ENCODE results near the gene CACNA2D3.

CACNA2D3 gene

DNA sequence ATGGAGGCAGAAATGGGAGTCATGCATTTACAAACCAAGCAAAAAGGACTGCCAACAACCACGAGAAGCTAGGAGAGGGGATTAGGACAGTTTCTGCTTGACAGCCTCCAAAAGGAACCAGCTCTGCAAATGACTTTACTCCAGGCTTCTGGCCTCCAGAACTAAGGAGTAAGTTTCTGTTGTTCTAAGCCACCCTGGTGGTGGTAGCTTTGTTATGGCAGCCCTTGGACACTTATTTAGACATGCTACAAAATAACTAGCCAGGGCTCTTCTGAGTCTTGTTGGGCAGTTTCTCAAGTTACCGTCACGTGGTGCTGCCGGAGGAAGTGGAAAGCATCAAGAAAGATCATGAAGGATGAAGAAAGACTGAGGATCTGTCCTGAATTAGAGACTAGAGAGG is 419.0 kb downstream of the CACNA2D3 start:
- DNase-seq, result no peak

GRCh38 chr3:54543446-54543845 is 421.1 kb downstream of the CACNA2D3 start:
- DNase-seq, result no peak

DNA sequence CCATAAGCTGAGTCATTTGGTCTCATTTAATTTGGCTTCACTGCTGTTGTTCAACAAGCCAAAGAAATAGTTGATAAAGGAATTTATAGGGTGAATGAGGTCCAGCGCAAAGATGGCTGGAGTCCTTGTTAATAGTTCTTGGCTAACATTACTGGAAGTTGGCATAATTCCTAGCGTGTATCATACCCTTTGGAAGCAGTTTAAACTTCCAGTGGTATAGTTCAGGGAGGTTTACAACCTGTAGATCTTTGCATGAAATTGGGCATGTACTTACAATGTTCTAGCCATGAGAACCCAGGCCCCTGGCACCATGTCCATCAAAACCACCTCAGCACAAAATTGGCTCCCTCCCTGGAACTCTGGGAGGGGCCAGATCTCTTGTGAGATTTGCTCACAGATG is 424.7 kb downstream of the CACNA2D3 start:
- no peak for DNase-seq

- DNase-seq, result no peak
Observed at GRCh38 chr3:54547846-54548245, 425.5 kb downstream of the CACNA2D3 start.

GRCh38 chr3:54549607-54550220 is 427.4 kb downstream of the CACNA2D3 start:
- DNase-seq, result no peak

DNA sequence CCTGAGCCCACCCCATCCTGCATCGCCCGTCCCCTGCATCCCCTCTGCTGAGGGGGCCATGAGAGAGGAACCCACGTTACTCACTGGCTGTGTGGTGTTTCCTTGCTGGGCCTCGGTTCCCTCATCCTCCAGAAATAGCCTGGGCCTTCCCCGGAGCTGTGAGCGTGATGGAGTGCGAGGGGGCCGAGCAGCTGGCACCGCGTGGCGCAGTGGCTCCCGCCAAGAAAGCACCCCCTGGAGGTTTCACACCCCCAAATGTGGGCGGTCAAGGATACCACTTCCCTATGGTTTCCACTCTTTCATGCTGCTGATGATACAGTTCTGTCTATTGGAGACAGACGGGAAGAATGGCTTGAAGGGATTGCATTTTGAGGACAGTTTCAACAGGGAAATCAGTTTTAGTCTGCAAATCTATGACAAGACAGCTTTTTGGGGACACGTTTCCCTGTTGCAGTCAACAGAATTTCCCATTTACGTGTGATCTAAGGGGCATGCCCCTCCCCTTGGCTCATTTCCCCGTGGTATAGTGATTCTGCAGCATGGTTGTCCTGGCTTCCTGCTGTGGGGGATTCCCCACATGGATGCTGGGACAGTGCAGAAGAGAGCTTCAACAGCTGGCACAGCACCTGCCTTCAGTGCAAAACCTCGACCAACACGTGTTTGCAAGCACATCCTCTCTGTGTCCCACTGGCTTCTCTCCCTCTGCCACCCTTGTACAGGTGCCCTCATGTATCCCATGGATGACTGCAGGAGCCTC is 428.0 kb downstream of the CACNA2D3 start:
- DNase-seq, result no peak

- DNase-seq, result no peak
Observed at GRCh38 chr3:54556630-54557029, 434.3 kb downstream of the CACNA2D3 start.

DNA sequence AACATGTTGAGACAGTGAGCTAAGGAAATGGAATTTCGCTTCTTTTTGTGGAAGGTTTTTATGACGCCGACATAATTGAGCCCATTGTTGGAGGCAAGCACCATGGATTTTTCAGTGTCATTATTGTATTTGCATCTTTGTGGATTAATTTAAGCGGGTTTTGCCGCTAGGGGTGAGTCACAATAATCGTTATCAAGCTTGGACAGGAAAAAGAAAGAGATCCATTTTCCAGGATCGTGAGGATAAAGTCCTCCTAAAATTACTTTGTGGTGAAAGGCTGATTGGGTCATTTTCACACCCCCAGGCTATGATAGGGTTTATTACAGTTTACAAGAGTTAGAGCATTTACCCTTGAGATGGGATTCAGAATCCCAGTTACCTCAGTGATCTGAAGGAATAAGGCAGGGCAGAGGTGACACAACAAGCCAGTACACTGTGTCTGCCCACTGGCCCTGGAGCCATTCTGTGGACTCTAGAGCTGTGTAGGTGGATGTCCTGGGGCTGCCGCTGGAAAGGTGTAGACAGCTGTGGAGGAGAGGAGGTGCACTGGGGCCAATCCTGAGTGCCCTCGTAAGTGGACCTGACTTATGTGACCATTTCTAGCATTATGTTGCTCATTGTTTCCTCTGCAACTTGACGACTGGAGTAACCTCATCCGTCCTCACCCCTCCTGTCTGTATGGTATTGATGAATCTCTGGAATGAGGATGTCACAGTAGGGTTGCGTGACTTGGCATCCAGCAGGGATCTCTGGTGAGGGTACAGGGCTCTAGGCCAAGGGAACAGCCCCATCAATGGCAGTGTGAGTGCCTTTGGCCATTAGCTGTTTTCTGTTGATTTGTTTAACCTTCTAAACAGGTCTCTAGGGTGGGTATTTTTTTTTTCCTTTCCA is 435.4 kb downstream of the CACNA2D3 start:
- no peak for DNase-seq

DNA sequence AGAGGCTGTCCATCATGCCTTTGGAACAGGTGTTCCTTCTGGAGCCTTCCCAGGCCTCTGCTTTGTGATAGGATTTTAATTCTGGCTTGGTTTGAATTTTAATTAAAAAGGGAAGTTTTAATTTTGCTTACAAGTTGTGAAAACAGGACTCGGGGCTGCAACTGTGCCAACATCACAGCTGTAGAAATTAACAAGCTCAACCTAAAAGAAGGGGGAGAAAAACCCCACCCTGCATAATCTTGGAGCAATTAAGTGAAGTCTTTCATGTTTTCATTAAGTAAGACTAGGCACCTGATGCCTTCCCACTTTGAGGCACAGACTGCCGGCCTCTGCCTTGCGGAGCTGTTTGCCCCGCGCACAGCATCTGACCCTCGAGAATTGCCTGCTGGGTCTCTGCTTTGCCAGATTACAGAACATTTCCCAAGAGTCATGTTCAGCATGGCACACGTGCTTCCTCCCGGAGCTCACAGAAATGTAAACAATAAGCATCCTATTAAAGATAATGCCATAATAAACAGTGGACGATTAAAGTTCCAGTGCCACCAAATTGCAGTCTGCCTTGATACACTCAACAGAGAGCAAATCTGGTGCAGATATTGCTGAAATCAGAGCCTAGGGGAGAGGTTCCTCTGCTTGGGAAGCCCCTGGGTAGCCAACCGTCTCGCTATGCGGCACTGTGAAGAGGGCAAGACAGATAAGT is 441.3 kb downstream of the CACNA2D3 start:
- no peak for DNase-seq

DNA sequence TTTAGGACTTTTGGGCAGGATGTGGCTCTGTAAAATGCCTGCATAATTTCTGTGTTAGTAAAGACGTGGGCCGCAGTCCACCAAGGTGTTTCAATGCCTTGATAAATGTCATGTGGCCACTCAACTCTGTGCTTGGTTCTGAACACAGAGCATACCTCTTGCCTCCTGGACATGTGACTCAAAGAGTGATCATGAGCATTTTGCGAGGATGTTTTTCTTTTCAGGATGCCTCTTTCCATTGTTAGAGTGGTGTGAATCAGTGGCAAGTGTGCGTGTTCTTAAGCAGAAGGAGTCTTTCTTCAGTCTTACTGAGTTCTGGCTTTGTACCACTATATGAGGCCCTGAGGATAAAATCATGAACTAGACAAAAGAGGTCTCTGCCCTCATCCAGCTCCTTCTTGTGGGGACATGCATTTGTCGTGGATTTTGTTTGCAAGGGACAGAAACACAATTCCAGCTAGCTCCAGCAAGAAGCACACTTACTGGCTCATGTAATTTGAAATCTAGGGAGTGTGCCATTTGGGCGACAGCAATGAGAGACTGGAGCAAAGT is 442.1 kb downstream of the CACNA2D3 start:
- no peak for DNase-seq

DNA sequence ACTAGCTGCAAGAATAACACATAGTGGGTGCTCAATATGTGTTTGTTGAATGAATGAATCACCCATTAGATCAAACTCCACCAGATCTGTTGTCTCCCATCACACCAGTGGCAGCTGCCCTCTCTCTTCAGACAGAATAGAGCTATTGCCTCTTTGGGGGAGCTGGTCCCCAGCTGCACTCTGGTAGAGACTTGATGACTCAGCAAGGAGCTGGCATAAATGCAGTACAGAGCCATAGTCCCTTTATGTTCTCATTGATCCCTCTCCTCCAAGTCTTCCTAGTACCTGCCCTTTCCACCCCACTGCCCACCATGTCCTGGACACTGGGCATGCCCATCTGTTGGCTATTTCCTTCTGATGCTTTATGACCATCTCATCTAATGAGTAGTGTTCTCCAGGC is 443.6 kb downstream of the CACNA2D3 start:
- DNase-seq, result no peak

GRCh38 chr3:54567949-54568348 is 445.6 kb downstream of the CACNA2D3 start:
- no peak for DNase-seq

DNA sequence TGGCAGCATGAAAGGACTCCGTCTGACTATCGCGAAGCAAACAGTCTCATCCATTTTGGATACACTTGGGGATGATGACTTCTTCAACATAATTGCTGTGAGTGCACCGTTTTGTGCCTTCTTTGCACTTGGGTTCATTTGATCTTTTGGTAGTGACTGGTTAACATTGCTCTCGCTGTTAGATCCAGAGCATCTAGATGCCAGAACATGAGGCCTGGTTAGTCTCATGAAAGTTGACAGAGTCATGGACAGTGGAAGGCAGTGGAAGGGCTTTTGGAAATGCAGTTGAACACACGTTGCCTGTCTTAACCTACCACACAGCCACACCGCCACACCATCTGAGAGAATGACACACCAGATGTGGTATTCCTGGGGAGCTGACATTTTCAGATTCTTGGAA is 447.7 kb downstream of the CACNA2D3 start:
- no peak for DNase-seq

- no peak for DNase-seq
Observed at GRCh38 chr3:54572197-54572895, 450.0 kb downstream of the CACNA2D3 start.

DNA sequence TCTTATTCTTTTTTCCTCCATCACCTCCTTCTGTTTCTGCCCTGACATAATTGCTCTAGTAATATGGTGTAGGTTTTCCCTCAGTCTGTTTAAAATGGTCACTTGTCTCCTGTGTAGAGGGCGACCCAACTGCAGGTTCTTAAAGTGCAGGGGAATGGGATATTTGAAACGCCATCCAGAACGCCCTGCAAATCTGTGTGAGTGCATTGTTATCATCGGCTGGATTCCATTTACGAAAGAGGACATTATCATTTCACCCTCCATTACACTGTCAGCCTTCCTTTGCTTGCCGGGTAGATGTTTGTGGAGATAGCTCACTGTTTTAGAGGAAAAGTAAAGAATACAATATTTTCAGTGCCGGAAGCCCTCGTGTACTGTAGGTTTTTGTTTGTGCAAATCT is 451.5 kb downstream of the CACNA2D3 start:
- DNase-seq, result no peak

- no peak for DNase-seq
Observed at GRCh38 chr3:54574906-54575617, 452.7 kb downstream of the CACNA2D3 start.

DNA sequence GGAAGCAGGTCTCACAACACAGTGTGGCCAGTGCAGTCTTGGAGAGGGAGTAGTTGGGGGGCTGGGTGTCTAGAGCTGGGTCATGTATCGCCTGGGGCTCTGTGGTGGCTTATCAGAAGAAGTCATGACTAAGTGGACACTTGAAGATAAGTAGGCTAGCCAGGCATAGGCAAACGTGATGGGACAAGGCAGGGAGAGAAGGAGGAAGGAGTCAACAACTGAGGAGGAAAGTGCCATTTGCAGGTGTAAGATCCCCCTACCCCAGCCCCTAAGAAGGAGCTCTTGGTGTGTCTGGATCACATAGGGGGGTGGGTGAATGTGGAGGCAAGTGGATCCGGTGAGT is 453.2 kb downstream of the CACNA2D3 start:
- DNase-seq, result no peak

- DNase-seq, result no peak
Observed at GRCh38 chr3:54577313-54577712, 455.0 kb downstream of the CACNA2D3 start.

GRCh38 chr3:54578417-54578816 is 456.1 kb downstream of the CACNA2D3 start:
- no peak for DNase-seq

- no peak for DNase-seq
Observed at GRCh38 chr3:54580453-54580852, 458.1 kb downstream of the CACNA2D3 start.

- no peak for DNase-seq
Observed at GRCh38 chr3:54582424-54582823, 460.1 kb downstream of the CACNA2D3 start.

DNA sequence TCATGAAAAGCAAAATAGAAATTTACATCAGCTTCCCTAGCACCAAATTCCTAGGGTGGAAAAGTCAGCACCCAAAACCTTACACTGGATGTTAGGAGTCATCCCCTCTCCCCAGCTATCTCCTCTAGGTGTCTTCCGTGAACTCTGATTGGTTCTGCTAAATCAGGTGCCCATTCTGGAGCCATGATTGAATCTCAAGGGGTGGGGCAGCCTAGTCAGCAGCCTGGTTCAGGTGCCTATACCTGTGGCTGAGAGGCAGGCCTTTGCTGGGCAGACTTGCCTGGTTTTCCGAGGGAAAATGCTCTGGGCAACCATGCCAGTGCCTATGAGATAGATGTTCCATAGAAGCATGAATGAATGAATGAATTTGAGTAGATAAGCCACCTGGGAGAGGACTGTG is 468.8 kb downstream of the CACNA2D3 start:
- no peak for DNase-seq
